ENCODE data around the gene RXRB. TPM values are rescaled to one million over a fixed set of nuclear protein-coding genes. Genes with fewer than 3 reads are reported as not detected.

RXRB gene
- total and polyA plus RNA-seq, 2 of the 13 experiments (the other 11 are each of a cell fraction or from before 2014, with no cell fraction given): 26.7 to 55.7 TPM

GRCh38 chr6:33200219-33201146 is at the start of gene RXRB, which contains the start of gene SLC39A7 (continued):
- TF ChIP-seq POGZ (CRISPR knock-in tag; IDR thresholded peaks at IDR 0.05) (peak; percentile 81), ZNF292 (CRISPR knock-in tag; IDR thresholded peaks at IDR 0.05; ENCODE audit: borderline replicate concordance, low read depth) (no peak), MAZ (IDR thresholded peaks at IDR 0.05; ENCODE audit: borderline replicate concordance, low read depth, low read length) (no peak; the same call in 1 of the 2 replicates), MAZ (CRISPR knock-in tag; IDR thresholded peaks at IDR 0.05; ENCODE audit: low read depth) (peak; percentile 99), SSRP1 (CRISPR knock-in tag; IDR thresholded peaks at IDR 0.05) (peak; percentile 8; the same call in 1 of the 2 replicates), FOSL2 (CRISPR knock-in tag; IDR thresholded peaks at IDR 0.05) (peak; percentile 47), PBX3 (CRISPR knock-in tag; IDR thresholded peaks at IDR 0.05; ENCODE audit: borderline replicate concordance) (no peak), ZBTB7B (CRISPR knock-in tag; IDR thresholded peaks at IDR 0.05) (peak; percentile 41), ATF3 (CRISPR knock-in tag; IDR thresholded peaks at IDR 0.05) (peak; percentile 31; the same call in 1 of the 2 replicates), KAT7 (CRISPR knock-in tag; IDR thresholded peaks at IDR 0.05; ENCODE audit: borderline replicate concordance) (peak; percentile 70), ZNF281 (CRISPR knock-in tag; IDR thresholded peaks at IDR 0.05; ENCODE audit: borderline replicate concordance) (peak; percentile 96), KIAA2018 (CRISPR knock-in tag; IDR thresholded peaks at IDR 0.05; ENCODE audit: borderline replicate concordance) (peak; percentile 95; the same call in 1 of the 2 replicates), NFIC (IDR thresholded peaks at IDR 0.05; ENCODE audit: low read length) (no peak), ZEB1 (IDR thresholded peaks at IDR 0.05; ENCODE audit: insufficient replicate concordance, low read depth) (no peak), ISX (CRISPR knock-in tag; conservative IDR thresholded peaks at IDR 0.05) (peak; percentile 89; the same call in 1 of the 2 replicates), MLLT10 (CRISPR knock-in tag; IDR thresholded peaks at IDR 0.05) (no peak)
